Activated CD4-positive, alpha-beta T cell treated with anti-CD3 and anti-CD28 coated beads, Interleukin-2, amount 50 U/mL, for 4 hours (primary cell): Measurements from ENCODE around the gene FOXRED1.

Experiments
- DNase-seq, 2 experiments: peaks; one replicate each; pipeline ENCODE4 v3.0.0-alpha.2; 2020

The FOXRED1 gene

DNA sequence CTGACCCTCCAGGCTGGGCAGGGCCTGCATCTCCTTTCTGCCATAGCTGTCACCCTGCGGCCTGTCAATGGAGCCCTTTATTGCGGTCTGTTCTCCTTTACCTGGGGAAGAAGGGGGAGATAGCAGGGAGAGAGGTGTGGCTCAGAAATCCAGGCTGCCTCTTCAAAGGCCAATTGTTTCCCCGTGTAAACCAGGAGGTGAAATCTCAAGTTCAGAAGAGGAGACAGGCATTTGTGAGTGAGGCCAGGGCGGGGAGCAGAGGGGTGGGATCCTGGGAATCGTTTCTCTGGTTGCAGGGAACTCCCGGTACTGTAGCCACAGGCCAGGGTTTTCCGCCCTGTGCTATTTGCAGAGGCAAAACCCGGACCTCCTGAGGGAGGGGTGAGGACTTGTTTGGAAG is 44.0 kb downstream of the FOXRED1 start:
- no peak for DNase-seq

DNA sequence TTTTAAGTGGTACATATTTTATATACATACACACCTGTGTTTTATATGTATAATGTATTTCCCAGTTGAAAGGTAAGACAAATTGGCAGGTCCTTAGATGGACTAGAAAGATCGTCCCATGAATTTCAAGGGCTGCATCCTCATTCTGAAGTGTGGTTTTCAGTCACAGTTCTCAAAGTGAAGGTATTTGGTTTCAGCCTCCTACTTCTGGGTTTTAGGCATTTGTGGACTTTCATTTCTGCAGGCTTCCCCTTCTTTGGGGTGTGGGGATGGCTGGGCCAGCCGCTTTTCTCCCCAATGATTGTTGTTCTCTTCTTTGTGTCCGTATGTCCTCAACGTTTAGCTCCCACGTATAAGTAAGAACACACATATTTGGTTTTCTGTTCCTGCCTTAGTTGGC is 44.9 kb downstream of the FOXRED1 start:
- no peak for DNase-seq

DNA sequence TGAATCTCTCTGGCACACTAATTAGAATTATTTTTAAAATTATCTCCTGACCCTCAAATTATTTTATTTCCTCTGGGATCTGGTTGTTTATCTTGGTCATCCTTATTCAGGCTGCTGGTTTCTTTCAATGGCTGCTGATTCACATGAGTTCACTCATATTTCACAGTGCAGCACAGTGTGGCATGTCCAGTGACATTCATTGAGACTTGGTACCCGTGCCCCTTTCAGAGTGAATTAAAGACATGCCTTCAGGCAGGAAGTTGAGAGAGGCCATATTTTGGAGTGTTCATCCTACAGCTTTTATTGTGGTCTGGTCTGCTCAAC is 48.4 kb downstream of the FOXRED1 start:
- DNase-seq = no peak

DNA sequence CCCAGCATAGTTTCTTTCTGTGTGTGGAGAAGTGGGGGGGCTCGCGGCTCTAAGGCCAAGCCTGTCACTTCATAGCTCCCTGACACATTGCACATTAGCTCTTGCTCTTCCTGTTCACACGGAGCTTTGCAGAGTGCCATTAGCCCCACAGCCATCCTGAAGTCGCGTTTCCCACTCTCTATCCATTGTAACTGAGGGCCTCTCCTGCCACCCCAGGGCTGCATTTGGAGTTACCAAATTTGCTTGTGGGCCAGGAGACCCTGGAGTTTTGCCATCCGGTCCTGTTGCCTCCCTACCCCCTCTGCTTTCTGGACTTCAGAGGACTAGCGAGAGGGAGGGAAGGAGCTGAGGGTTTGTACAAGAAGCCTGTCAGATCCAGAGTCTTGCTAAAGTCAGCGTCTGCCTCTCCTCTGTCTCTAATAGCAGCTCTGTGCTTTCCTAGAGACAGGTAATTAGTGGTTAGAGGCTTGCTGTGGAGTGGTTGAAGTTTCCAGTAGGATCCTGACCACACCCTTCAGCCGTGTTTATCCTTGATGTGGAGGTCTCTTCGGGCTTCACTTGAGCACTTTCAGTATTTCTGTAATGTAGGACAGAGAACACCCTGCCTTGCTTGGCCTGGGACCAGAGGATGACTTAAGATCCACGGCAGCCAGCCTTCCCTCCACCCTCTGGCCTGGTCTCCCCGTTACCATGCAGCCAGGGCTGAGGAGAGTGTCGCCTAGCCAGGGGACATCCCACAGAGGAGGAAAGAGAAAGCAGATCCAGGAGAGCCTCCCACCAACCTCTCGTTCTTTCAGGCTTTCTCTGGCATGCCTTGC is 49.0 kb downstream of the FOXRED1 start:
- DNase-seq = no peak

DNA sequence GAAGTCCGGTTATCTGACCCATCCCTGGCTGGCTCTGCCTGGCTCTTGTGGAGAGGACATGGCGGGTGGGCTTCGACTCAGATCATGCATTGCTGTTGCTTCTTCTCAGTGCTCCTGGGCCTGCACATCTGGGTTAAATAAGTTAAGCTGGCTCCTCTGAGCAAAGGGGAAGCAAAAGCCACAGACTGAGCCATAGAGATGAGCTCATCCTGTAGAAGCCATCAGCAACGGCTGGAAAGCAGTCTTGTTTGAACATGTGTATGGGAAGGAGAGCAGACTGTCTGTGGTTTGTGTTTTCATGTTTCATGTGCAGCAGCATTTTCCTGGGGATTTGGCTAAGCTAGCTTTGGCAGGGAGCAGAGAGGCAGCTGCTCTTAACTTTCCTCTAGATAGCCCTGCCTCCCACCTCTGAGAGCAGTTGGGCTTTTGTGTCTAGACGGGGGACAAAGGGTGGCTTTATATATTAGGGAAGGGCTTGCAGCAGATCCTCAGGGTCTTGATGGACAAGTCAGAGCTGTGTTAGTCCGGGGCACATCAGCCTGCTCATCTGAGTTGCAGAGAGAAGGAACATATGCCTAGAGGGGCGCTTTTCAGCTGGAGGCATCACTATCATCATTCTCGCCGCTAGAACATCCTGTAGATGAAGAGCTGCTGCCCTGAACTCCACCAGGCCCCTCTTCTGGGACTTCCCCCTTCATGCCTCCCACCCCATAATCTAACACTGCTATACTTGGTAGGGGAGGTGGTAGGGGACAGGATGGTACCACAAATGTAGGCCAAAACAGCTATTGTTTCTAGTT is 49.8 kb downstream of the FOXRED1 start:
- DNase-seq = no peak

DNA sequence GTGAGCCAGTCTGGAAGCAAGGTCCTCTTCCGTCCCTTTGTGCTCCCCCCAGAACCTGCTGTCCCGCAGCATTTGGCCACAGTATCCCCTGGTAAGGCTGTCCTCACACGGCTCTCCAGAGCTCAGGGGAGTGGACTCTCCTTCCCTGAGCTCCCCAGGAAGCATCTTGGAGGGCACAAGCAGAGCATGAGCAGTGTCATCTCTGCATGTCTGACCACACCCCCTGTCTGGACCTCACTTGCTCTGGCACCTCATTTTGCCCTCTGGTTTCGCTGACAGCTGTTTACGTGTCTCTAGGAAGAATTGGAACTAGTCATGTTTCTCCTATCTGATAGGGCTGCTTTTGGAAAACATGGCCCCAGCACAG is 50.4 kb downstream of the FOXRED1 start:
- DNase-seq = no peak

DNA sequence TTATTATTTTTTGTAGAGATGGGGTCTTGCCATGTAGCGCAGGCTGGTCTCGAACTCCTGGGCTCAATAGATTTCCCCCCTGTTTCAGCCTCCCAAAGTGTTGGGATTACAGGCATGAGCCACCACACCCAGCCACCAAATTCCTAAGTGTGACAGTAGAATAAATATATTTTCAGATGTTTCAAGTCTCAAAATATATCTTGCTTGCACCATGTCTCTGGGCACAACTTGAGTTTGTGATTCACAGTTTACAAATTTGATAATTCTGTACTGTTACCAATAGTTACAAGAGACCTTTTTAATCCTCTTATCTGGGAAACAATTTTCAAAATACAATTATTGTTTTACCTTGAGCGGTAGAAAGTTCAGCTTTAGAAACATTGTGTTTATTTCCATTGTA is 54.0 kb downstream of the FOXRED1 start:
- DNase-seq = no peak

DNA sequence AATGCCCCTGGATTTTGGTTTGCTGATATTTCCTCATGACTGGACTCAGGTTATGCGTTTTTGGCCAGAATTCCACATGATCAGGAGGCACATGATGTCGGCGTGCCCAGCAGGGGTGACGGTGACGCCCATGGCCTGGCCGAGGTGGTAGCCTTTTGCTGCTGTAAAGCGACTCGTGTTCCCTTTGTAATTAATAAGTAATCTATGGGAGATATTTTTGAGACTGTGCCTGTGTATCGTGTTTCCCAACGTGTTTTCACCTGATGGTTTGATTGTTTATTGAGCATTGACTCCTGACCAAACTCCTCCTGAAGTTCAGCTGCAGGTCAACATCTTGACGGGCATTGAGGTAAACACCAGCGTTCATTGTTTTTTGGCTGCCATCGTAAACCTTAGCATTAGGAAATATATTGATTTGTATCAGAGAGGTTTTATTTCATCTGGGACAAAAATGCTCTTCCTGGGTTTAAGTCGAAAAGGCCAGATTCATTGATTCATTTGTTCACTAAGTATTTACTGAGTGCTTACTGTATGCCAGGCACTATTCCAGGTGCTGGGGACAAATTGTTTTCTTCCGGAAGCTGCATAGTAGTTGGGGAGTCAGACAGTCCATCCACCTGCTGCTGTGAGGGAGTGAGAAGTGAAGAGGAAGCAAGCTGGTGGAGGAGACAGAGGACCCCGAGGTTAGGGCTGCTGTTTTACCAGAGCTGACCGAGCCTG is 58.5 kb downstream of the FOXRED1 start:
- DNase-seq = no peak
